HepG2 (cell line): ENCODE data around the gene FABP1. TPM values are rescaled to one million over a fixed set of nuclear protein-coding genes. Genes with fewer than 3 reads are reported as not detected.

Experiments
- ATM ChIP-seq: fragments of 450-650 bp; IDR thresholded peaks from 2 replicates; pipeline ENCODE4 v1.7.1; 2017; ENCODE audit warnings: mild to moderate bottlenecking, borderline replicate concordance
- ATRX ChIP-seq: sonication (generic); formaldehyde crosslinking; IDR thresholded peaks from 2 replicates; pipeline ENCODE4 v1.4.0; 2020; ENCODE audit warnings: missing genetic modification reagents, borderline replicate concordance
- BCL6 ChIP-seq: IDR thresholded peaks from 2 replicates; pipeline ENCODE4 v1.6.1; 2016; ENCODE audit warnings: missing genetic modification reagents, missing compliant biosample characterization
- CEBPG ChIP-seq: IDR thresholded peaks from 2 replicates; pipeline ENCODE4 v1.6.1; 2016
- FOXC1 ChIP-seq: sonication (generic); formaldehyde crosslinking; IDR thresholded peaks from 2 replicates; pipeline ENCODE4 v1.8.0; 2022; ENCODE audit warnings: mild to moderate bottlenecking, missing genetic modification reagents, borderline replicate concordance
- FOXK1 ChIP-seq: sonication (generic); formaldehyde crosslinking; IDR thresholded peaks from 2 replicates; pipeline ENCODE4 v1.4.0; 2020; ENCODE audit warnings: low read depth, missing genetic modification reagents, borderline replicate concordance
- GTF2F1 ChIP-seq: fragments of 150-350 bp; IDR thresholded peaks from 2 replicates; pipeline ENCODE4 v1.6.1; 2014; ENCODE audit warnings: low read length
- MBD4 ChIP-seq: IDR thresholded peaks from 2 replicates; pipeline ENCODE4 v1.6.1; 2012; ENCODE audit warnings: low read length, inconsistent platforms, borderline replicate concordance
- NKX3-1 ChIP-seq: sonication (generic); formaldehyde crosslinking; IDR thresholded peaks from 2 replicates; pipeline ENCODE4 v1.5.0; 2020; ENCODE audit warnings: missing genetic modification reagents
- SMAD3 ChIP-seq: sonication (generic); formaldehyde crosslinking; IDR thresholded peaks from 2 replicates; pipeline ENCODE4 v1.4.0; 2020; ENCODE audit warnings: missing genetic modification reagents
- TEAD3 ChIP-seq: optimal IDR thresholded peaks from 2 replicates; pipeline ENCODE3; 2016; ENCODE audit warnings: borderline replicate concordance
- ZBTB43 ChIP-seq: sonication (generic); formaldehyde crosslinking; conservative IDR thresholded peaks from 2 replicates; pipeline ENCODE4 v1.4.0; 2020; ENCODE audit warnings: missing genetic modification reagents
- ZEB1 ChIP-seq: IDR thresholded peaks from 2 replicates; pipeline ENCODE4 v1.6.1; 2012; ENCODE audit warnings: mild to moderate bottlenecking, low read depth, inconsistent platforms; ENCODE audit not compliant: insufficient replicate concordance
- ZNF431 ChIP-seq: sonication (generic); formaldehyde crosslinking; IDR thresholded peaks from 2 replicates; pipeline ENCODE4 v1.9.0; 2022; ENCODE audit warnings: missing genetic modification reagents, low read depth, mild to moderate bottlenecking, borderline replicate concordance
- ZNF550 ChIP-seq: sonication (generic); formaldehyde crosslinking; IDR thresholded peaks from 2 replicates; pipeline ENCODE4 v1.4.0; 2020; ENCODE audit warnings: mild to moderate bottlenecking, missing genetic modification reagents, borderline replicate concordance
- polyA plus RNA-seq, 8 experiments: library from polyadenylated mRNA; depleted of rRNA in 3 of 8; stranded (reverse) in 7 of 8; unstranded in 1 of 8; fragments of >200 nt; fragmentation: Illumina TruSeq in 4 of 8; extraction: Trizol in 4 of 8; gene quantifications; 2 replicates each; pipeline versions ENCODE4 v1.2.1 to v1.2.3, GENCODE V29; 2011 to 2016; ENCODE audit warnings: low read depth in 4 of 8, missing spikeins in 1 of 8, mixed read lengths in 1 of 8; ENCODE audit not compliant: insufficient read depth in 1 of 8
- total RNA-seq, 5 experiments: library from RNA; depleted of rRNA; stranded (reverse); fragments of >200 nt; fragmentation: Illumina TruSeq; extraction: Trizol; gene quantifications; 2 replicates each; pipeline ENCODE4 v1.2.3, GENCODE V29; 2016; ENCODE audit warnings: low read depth in 1 of 5
- TF ChIP-seq, protein P1 (sequence below): sonication (generic); formaldehyde crosslinking; IDR thresholded peaks from 2 replicates; pipeline ENCODE4 v1.4.0; 2020; ENCODE audit warnings: missing genetic modification reagents, borderline replicate concordance
- TF ChIP-seq, protein P2 (sequence below): sonication (generic); formaldehyde crosslinking; IDR thresholded peaks from 2 replicates; pipeline ENCODE4 v1.4.0; 2020; ENCODE audit warnings: missing genetic modification reagents, borderline replicate concordance
- TF ChIP-seq, protein P3 (sequence below): sonication (generic); formaldehyde crosslinking; IDR thresholded peaks from 2 replicates; pipeline ENCODE4 v1.4.0; 2020; ENCODE audit warnings: mild to moderate bottlenecking, low read depth, missing genetic modification reagents
- TF ChIP-seq, protein P4 (sequence below): sonication (generic); formaldehyde crosslinking; IDR thresholded peaks from 2 replicates; pipeline ENCODE4 v1.4.0; 2020; ENCODE audit warnings: missing genetic modification reagents, borderline replicate concordance

Gene FABP1
- total and polyA plus RNA-seq, 2 of the 13 experiments (the other 11 are each of a cell fraction or from before 2014, with no cell fraction given), result 644 to 1,608 TPM

DNA sequence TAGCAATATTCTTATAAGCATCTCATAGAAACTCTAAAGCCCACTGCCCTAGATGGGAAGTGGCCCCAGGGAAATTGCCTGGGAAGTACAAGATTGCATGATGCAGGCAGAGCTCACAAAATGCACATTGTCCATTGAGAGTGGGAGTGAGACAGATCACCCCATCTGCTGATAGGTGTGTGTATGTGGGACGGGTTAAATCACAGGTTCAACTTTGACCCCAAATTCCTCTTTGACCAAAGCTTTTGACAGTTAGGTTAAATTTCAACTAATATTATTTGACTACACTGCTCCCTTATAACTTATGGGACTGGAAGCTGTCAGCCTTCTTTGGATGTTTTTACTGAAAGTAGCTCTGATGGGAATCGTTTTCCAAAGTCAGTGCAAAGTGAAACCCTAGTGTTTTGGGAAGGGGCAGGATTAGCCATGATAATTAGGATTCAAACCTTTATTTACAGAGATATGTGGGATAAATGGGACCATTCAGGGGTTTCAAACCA lies 11.4 kb upstream of the FABP1 start (continued):
- TF ChIP-seq ZBTB43 (CRISPR knock-in tag) (peak; percentile 92), FOXK1 (CRISPR knock-in tag) (peak; percentile 75), NKX3-1 (CRISPR knock-in tag) (0 out of 2 replicates have a peak, but pooled peaks have one; percentile 23), GTF2F1 (no peak), ATM (no peak), SMAD3 (CRISPR knock-in tag) (no peak), ZNF431 (no peak), TEAD3 (CRISPR knock-in tag) (peak; percentile 96), ATRX (no peak), CEBPG (CRISPR knock-in tag) (peak; percentile 93), FOXC1 (no peak), ZNF550 (no peak), BCL6 (peak; percentile 87), ZEB1 (peak; percentile 60), MBD4 (no peak)
- TF ChIP-seq, protein P1, sequence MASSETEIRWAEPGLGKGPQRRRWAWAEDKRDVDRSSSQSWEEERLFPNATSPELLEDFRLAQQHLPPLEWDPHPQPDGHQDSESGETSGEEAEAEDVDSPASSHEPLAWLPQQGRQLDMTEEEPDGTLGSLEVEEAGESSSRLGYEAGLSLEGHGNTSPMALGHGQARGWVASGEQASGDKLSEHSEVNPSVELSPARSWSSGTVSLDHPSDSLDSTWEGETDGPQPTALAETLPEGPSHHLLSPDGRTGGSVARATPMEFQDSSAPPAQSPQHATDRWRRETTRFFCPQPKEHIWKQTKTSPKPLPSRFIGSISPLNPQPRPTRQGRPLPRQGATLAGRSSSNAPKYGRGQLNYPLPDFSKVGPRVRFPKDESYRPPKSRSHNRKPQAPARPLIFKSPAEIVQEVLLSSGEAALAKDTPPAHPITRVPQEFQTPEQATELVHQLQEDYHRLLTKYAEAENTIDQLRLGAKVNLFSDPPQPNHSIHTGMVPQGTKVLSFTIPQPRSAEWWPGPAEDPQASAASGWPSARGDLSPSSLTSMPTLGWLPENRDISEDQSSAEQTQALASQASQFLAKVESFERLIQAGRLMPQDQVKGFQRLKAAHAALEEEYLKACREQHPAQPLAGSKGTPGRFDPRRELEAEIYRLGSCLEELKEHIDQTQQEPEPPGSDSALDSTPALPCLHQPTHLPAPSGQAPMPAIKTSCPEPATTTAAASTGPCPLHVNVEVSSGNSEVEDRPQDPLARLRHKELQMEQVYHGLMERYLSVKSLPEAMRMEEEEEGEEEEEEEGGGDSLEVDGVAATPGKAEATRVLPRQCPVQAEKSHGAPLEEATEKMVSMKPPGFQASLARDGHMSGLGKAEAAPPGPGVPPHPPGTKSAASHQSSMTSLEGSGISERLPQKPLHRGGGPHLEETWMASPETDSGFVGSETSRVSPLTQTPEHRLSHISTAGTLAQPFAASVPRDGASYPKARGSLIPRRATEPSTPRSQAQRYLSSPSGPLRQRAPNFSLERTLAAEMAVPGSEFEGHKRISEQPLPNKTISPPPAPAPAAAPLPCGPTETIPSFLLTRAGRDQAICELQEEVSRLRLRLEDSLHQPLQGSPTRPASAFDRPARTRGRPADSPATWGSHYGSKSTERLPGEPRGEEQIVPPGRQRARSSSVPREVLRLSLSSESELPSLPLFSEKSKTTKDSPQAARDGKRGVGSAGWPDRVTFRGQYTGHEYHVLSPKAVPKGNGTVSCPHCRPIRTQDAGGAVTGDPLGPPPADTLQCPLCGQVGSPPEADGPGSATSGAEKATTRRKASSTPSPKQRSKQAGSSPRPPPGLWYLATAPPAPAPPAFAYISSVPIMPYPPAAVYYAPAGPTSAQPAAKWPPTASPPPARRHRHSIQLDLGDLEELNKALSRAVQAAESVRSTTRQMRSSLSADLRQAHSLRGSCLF (CRISPR knock-in tag), result no peak
- TF ChIP-seq, protein P2, sequence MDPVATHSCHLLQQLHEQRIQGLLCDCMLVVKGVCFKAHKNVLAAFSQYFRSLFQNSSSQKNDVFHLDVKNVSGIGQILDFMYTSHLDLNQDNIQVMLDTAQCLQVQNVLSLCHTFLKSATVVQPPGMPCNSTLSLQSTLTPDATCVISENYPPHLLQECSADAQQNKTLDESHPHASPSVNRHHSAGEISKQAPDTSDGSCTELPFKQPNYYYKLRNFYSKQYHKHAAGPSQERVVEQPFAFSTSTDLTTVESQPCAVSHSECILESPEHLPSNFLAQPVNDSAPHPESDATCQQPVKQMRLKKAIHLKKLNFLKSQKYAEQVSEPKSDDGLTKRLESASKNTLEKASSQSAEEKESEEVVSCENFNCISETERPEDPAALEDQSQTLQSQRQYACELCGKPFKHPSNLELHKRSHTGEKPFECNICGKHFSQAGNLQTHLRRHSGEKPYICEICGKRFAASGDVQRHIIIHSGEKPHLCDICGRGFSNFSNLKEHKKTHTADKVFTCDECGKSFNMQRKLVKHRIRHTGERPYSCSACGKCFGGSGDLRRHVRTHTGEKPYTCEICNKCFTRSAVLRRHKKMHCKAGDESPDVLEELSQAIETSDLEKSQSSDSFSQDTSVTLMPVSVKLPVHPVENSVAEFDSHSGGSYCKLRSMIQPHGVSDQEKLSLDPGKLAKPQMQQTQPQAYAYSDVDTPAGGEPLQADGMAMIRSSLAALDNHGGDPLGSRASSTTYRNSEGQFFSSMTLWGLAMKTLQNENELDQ (CRISPR knock-in tag), result peak; percentile 25; the same call in 1 of the 2 replicates
- TF ChIP-seq, protein P3, sequence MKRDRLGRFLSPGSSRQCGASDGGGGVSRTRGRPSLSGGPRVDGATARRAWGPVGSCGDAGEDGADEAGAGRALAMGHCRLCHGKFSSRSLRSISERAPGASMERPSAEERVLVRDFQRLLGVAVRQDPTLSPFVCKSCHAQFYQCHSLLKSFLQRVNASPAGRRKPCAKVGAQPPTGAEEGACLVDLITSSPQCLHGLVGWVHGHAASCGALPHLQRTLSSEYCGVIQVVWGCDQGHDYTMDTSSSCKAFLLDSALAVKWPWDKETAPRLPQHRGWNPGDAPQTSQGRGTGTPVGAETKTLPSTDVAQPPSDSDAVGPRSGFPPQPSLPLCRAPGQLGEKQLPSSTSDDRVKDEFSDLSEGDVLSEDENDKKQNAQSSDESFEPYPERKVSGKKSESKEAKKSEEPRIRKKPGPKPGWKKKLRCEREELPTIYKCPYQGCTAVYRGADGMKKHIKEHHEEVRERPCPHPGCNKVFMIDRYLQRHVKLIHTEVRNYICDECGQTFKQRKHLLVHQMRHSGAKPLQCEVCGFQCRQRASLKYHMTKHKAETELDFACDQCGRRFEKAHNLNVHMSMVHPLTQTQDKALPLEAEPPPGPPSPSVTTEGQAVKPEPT, result no peak
- TF ChIP-seq, protein P4, sequence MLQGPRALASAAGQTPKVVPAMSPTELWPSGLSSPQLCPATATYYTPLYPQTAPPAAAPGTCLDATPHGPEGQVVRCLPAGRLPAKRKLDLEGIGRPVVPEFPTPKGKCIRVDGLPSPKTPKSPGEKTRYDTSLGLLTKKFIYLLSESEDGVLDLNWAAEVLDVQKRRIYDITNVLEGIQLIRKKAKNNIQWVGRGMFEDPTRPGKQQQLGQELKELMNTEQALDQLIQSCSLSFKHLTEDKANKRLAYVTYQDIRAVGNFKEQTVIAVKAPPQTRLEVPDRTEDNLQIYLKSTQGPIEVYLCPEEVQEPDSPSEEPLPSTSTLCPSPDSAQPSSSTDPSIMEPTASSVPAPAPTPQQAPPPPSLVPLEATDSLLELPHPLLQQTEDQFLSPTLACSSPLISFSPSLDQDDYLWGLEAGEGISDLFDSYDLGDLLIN (CRISPR knock-in tag), result no peak
